ENCODE data around the gene HYLS1.

DNA sequence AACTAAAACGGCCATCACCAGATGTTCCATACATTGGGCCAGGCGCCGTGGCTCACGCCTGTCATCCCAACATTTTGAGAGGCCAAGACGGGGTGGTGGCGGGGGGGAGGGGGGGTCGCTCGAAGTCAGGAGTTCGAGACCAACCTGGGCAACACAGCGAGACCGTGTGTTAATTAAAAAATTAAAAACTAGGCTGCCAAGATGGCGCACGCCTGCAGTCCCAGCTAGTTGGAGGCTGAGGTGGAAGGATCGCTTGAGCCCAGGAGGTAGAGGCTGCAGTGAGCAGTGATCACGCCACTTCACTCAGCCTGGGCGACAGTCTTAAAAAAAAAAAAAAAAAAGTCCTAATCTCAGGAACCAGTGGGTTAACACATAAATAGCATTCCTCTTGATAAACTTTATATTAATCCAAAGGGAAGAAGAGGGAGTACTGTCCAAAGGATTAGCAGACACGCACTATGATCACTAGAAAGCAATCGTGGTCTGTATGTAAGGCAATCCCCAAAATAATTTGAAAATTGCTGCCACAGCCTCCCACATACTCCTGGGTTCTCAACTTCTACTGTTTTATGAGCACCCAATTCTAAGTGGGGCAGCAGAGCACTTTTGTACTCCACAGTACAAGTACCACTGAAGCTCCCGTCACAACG, 14.9 kb downstream of the HYLS1 start:
- no peak for TF ChIP-seq EP300 (IDR thresholded peaks at IDR 0.05)
- TF ChIP-seq, protein P1, sequence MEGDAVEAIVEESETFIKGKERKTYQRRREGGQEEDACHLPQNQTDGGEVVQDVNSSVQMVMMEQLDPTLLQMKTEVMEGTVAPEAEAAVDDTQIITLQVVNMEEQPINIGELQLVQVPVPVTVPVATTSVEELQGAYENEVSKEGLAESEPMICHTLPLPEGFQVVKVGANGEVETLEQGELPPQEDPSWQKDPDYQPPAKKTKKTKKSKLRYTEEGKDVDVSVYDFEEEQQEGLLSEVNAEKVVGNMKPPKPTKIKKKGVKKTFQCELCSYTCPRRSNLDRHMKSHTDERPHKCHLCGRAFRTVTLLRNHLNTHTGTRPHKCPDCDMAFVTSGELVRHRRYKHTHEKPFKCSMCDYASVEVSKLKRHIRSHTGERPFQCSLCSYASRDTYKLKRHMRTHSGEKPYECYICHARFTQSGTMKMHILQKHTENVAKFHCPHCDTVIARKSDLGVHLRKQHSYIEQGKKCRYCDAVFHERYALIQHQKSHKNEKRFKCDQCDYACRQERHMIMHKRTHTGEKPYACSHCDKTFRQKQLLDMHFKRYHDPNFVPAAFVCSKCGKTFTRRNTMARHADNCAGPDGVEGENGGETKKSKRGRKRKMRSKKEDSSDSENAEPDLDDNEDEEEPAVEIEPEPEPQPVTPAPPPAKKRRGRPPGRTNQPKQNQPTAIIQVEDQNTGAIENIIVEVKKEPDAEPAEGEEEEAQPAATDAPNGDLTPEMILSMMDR (IDR thresholded peaks at IDR 0.05), result no peak

All from sigmoid colon (tissue), 4 donors.